Skin of body (tissue), 2 donors: Measurements from ENCODE around the gene ENTPD1. TPM values are rescaled to one million over a fixed set of nuclear protein-coding genes. Genes with fewer than 3 reads are reported as not detected.
"Not testable (repeated sequence)": the region's sequence is repeated elsewhere in the genome, so short reads cannot be mapped to it uniquely, and the experiment has no call there.

Experiments
- DNase-seq: peaks from one replicate; lab custom pipeline; 2025; lab: John Stamatoyannopoulos, UW
- total RNA-seq: library from RNA; depleted of rRNA; stranded (reverse); fragments of >200 nt; gene quantifications from one replicate; pipeline ENCODE4 v1.2.3, GENCODE V29; 2014

ENTPD1 gene
- total RNA-seq, 1 donor from 2014 or later = 26.0 TPM

DNA sequence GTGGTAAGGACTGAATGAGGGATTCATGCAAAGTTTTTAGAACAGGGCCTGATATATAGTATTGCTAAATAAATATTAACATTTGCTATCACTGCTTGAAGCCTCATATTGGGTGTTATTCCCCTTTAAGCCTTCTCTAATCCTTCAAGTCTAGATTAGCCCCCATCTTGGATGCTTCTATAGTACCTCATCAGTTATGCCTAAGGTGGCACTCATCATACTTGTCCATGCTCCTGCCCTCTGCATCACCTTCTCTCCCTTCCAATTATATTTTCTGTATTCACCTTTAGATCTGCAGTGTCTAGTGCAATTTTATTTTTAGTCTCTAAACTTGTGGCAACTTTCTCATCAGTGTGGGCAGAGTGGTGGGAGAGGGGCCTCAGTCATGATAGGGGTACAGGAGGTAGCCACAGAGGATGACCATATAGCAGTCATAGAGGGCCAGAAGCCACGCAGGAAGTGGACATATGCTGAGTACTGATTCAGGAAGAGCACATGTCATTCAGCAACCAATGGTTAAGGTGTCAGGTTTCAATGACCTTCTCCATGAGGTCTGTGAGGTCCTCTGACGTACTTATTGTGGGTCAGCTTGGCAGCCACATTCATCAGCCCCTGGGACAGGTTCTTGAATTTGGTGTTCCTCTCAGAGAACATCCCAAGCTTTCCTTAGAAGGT, 2.5 kb downstream of the ENTPD1 start:
- DNase-seq = no peak

DNA sequence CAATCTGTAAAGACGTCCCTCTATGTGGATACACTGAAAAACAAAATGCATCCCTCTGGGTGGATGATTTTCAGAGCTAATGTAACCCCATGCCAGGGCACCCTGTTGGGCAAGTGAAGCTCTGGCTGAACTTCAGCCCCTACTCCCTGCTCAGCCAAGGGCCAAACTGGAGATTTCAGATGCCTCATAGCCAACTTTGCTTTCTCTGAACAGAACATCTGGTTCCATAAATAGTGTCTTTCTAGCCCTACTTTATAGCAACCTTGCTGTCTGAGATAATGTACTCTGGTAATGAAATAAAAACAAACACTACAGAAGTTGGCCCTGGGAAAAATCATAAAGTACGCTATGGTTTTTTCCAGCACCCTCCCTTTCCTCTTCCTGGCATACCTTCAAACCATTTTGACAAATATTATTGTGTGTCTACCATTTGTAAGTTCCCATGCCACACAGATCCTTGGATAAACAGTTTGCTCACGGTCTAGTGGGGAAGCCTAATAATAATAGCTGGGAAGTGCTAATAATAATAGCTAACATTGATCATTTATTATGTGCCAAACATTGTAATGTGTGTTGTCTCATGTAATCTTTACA, 3.4 kb downstream of the ENTPD1 start:
- no peak for DNase-seq

DNA sequence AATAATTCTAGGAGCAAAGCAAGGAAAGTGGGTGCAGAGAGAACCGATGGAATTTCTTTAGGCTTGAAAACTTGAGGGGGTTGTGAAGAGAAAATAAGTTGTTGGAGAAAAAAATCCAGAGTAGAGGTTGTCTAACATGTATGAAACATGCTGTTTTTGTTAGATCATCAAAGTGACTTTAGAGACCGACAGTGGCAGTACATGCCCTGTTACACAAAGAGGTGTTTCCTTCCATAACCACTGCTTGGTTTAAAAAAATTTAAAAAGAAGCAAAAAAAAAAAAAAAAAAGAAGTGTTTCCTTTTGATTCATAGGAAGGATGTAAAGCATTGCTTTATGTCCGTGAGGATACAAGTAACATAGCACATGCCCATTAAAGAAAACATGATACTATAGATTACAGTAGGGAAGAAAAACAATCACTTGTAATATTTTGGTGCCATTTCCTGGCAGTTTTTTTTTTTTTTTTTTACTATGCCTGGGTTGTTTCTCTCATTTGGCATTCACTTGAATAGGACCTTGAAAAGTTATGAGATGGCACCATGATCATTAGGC, 6.1 kb downstream of the ENTPD1 start:
- DNase-seq = no peak

DNA sequence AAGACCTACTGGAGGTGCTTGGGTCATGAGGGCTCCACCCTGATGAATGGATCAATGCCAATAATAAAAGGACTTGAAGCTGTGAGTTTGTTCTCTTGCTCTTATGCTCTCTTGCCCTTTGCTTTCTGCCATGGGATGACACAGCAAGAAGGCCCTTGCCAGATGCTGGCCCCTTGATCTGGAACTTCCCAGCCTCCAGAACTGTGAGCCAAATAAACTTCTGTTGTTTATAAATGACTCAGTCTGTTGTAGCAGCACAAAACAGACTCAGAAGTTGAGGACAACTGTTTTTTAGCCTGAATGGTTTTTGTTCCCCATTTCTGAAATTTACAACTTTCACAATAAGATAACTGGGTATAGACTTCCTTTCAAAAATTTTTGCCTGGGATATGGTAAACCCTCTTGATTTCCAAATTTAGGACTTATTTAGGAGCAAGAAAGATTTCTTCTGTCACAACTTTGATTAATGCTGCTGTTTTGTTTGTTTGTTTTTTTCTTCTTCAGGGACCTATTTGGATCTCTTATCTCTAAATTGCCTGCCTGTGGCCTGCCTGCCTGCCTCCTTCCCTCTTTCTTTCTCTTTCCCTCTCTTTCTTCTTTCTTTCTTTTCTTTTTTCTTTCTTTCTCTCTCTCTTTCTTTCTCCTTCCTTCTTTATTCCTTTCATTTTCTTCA, 12.1 kb downstream of the ENTPD1 start:
- DNase-seq = no peak

DNA sequence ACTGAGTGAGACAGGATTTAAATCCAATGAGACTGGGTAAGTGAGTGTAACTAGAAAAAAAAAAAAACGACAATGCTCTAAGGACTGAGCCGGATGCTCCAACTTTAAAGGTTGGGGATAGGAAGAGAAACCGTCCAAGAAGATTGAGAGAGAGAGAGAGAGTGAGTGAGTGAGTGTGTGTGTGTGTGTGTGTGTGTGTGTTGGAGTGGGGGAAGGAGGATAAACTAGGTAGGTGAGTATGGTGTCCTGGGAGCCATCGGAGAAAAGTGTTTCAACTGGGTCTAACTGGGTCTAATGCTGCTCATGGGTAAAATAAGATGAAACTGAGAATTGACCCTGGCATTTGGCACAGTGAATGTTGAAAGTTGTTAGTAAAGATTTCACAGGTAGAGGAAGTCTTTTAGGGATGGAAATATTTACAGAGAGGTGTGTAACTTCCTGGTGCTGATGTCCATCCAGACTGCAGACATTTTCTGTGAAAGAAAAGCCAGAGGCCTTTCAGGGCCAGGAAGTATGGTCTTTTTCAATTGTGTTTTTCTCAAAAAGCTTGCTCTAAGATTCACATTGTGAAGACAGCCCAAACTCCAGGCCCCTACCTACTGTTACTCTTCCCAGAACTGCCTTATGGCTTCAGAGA, 14.2 kb downstream of the ENTPD1 start:
- no peak for DNase-seq

DNA sequence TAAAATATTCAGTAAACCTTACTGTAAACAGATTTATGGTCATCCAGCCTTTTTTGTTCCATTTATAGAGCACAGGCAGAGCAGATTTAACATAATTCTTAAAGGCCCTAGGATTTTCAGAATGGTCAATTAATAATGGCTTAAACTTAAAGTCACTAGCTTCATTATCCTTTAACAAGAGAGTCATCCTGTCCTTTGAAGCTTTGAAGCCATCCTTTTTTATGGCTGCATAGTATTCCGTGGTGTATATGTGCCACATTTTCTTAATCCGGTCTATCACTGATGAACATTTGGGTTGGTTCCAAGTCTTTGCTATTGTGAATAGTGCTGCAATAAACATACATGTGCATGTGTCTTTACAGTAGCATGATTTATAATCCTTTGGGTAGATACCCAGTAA, 17.5 kb downstream of the ENTPD1 start:
- DNase-seq = not testable (repeated sequence)

DNA sequence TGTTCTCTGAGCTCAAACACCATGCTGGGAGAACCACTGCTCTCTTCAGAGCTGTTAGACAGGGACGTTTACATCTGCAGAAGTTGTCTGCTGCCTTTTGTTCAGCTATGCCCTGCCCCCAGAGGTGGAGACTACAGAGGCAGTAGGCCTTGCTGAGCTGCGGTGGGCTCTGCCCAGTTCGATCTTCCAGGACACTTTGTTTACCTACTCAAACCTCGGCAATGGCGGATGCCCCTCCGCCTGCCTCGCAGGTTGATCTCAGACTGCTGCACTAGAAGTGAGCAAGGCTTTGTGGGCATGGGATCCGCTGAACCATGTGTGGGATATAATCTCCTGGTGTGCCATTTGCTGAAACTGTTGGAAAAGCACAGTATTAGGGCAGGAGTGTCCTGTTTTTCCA, 21.7 kb downstream of the ENTPD1 start:
- DNase-seq = not testable (repeated sequence)

DNA sequence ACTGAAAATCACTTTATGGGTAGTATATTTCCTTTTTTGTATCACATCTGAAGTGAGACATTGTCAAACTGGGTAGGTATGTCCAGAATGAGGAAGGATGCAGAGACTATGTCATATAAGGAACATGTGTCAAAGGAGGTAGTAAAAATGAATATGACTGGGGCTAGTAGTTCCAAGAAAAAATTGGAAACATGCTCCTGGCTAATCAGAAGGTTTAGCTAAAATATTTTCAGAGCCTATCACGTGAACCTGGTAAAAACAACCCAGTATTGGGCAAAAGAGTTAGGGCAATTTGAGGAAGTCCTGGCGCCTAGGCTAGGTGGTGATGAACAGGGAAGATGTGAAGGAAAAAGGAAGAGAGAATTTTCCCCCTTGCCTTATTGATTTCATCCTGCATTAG, 26.4 kb downstream of the ENTPD1 start:
- no peak for DNase-seq

DNA sequence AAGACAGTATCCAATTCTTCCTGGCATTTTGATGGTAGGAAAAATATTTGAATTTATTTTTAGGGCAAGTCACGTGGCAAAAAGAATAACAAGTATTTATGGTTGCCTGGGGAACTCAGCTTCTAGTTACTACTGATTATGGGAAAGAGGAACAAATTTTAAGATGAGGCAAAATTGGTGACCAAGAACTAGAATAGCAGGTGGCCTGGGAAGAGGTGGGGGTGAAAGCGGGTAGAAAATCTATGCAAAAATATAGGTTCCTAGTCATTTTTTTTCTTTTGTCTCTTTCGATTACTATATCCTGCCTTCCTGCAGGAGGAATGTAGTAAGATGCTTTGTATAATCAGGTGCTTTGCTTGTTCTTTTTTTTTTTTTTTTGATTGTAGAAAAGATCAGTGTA, 27.8 kb downstream of the ENTPD1 start:
- no peak for DNase-seq

DNA sequence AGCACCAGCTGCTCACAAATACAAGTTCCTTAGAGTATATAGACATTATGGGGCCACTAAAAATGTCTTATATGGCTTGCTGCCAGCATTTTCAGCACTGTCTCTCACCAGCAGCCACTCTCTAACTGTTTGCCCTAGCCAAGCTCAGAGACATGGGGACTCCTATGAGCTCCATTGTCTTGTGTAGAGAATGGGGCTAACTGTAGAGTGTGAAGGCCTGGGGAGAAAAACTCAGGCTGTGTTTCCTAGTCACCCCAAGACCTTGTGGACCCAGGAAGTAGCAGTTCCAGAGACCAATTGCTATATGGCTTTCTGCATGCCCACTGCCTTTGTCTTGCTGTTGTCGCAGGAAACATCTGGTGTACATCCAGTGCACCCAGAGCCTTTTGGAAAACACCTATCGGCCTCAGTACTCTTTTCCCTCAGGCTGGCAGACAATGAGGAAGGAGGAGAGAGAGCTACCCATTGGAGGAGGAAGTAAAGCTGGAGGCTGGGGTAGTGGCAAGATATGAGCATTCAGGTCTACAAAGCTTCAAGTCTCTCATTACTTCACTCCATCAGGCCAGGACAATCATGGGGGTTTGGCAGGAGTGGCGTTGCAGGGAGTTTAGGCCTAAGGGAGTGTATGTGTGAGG, 28.4 kb downstream of the ENTPD1 start:
- no peak for DNase-seq

DNA sequence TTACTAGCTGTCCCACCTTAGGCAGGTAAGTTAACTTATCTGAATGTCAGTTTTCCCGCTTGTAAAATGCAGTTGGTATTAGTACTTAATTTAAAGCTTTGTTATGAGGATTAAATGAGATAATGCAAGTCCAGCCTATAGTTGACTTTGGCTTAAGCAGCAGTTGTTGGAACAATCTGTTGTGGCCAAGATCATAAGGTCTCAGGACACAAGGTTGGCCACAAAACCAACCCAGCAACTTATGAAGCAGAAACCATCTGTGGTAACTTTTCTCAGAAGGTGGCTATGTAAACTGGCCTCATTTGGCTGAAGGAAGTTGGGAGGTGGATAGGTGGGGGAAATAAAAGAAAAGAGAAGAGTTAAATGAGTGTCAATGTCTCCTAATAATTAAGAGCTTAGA, 29.4 kb downstream of the ENTPD1 start:
- DNase-seq = no peak

DNA sequence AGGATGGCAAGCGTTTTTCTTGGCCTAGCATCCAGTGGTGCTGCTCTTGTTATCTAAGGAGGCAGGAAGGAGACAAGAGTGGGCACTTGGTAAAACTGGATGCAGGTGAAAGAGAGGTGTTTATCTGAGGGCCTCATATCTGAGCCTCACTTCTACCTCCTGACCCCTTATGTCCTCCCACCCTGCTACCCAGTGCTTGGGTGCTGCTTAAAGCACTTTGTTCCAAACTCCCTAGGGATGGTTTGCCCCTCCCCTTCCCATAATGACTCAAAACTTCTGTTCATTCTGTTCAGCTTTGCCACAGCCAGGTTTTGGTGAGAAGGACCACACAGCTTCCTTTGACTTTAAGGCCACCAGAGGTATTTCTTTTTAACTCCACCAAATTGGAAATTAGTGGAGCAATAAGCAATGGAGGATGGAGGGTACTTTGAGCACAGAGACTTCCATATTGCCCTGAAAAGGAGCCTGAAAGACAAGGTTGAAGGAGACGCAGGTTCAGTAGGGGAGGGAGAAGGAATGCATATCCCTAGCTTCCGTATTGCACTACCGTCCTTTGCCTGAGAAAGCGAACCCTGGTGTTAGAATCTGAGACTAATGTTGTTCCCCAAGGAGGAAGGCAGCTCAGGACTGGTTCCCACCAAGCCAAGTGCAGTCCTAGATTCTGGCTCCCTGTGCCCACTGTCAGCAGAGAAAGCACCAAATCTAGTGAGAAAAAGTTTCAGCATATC, 30.1 kb downstream of the ENTPD1 start:
- DNase-seq = no peak

DNA sequence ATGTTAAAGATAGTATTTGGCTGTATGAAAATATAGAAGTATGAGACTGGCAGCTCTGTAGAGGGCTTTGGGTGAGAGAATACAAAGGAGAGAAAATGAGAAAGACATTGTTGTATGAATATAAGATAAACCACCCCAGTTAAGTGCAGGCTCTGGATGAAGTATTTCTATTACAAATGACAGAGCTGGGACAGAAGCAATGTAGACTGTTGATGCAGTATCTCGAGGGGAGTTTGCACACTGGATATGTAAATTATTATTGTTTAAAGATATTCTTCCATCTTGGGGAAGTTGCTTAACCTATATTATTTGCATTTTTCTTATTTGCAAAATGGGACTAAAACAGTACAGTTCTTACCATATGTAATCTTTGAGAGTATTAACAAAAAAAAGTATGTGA, 31.5 kb downstream of the ENTPD1 start:
- DNase-seq = no peak

DNA sequence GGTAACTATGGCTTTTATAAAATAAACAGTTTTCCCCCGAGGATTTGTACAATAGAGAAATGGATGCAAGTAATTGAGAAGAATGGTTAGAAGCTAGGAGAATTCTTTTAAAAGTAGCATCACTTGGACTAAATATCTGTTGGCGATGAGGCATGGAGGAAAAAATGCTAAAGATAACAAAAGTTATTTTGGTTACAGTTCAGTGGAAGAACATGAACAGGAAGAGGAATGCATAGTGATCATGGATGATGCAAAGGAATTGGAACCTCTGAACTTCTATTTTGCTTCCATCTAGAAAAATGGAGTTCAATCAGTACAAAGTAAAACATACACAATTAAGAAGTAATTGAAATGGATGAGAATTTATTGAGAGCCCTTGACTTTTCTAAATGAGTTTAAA, 32.9 kb downstream of the ENTPD1 start:
- DNase-seq = no peak

DNA sequence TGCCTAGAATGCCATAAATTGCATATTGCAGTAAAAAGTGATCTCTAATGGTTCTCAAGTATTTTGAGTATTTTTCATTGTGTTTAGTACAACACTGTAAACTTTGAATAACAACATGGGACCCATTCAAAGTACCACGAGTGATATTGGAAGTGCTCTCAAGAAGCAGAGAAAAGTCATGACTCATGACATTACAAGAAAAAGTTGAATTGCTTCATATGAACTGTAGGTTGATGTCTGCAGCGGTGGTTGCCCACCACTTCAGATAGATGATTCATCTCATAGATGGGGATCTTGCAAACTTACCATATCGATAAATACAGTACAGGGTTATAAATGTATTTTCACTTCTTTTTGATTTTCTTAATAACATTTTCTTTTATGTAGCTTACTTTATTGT, 33.9 kb downstream of the ENTPD1 start:
- DNase-seq = no peak

DNA sequence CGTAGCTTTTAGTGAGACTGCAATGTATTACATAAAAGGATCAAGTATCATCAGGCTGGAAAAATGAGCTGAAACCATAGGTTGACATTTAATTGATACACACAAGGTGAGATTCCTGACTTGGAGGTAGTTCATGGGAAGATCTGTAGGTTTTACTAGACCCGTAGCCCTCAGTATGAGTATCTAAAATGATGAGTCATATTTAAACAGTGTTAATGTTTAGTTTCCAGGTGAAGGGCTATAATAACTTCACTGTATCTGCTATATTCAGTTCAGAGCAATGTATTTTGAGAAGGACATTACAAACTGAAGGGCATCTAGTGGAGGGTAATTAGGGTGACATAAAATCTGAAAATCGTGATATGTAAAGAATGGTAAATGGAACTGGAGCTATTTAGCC, 35.0 kb downstream of the ENTPD1 start:
- no peak for DNase-seq

DNA sequence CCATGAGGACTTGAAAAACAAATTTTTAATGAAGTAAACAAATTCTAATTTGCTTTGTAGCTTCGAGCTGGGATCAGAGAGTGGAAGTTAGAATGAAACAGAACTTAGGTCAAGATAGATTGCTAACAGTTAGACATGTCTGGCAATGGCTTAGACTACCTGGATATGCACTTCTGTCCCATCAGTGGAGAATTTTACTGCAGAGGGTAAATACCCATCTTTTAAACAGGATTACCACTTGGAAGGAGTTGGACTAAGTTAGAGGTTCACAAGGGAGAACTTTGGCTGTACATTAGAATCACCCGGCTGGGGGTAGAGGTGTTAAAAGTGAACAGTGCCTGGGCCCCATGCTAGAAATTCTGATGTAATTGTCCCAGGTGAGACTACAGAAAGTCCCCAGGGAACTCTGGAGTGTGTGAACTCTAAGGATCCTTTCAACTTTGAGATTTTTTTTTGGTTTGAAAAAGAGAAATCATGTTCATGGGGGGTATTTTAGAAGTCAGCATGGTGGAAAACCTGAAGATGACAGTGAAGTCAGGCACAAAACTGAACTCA, 35.5 kb downstream of the ENTPD1 start:
- no peak for DNase-seq

DNA sequence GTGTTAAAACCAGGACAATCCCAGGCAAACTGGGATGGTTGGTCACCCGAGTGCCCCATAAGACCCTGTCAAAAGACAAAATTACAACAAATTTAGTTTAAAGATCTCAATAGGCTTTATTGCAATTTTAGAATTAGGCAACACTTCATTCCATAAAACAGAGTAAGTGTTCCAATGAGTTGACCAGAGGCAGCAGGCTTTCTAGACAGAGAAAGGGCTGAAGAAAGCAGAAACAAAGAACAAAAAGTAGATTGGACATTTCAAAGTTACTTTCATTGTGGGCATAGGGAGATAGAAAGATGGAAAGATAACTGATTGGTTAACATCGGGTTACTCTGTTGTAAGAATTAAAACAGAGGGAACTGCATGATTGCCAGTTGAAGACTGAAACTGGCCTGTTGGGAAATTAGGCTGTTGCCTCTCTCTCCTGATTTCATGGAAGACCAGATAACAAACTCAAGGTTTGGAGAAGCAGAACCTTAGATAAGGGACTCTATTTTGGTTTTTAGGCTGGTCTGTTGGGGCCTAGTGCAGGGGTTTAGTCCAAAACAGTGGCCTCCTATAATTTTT, 36.3 kb downstream of the ENTPD1 start:
- no peak for DNase-seq

DNA sequence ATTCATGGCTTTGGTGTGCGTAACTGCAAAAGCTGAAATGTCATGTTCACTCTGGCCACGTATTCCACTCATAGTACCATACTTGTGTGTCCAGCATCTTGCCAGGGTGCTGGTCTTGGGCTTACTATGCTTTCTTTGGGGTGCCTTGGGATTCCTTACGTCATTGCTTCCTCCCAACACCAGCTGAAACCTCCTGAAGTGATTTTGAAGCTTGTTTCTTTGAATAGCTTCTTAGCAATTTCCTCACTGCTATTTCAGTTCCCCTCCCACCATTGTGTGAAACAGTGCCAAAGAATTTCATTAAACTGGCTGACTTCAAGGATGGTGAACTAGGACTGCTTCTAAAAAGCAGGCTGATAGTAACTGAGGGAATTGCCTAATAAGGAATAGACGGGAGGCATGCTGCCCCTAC, 36.9 kb downstream of the ENTPD1 start:
- peak; percentile 56 for DNase-seq

DNA sequence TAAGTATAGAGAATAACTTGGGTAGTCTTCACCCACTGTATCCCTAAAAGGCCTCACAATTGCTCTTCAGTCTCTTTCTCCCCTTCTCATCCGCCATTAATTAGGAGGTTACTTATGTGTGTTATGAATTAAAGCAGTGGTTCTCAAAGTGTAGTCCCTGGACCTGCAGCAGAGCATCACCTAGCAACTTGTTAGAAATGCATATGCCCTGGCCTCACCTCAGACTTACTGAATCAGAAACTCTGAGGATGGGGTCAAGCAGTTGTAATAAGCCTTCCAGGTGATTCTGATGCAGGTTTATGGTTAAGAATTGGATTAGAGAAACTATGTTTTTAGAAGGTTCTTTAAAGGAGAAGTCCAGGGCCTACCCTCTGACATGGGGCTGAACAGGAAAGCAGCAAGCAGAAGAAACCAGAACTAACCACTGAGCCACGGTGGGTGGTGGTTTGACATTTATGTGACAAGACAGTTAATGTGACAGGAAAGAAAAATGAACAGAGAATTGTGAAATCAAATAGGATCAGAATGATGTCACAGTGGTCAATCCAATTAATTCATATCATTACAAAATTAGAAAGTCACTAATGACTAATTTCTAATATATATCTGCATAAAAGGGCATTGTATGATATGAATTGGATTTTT, 37.6 kb downstream of the ENTPD1 start:
- no peak for DNase-seq
